ENCODE measurements around the gene SORCS2.

GRCh38 chr4:7444314-7444713, 252.0 kb downstream of the SORCS2 start:
- TF ChIP-seq CTCF (IDR thresholded peaks at IDR 0.05) (no peak), EZH2 (IDR thresholded peaks at IDR 0.05; ENCODE audit: borderline replicate concordance, insufficient read depth, low read depth, low read length, poor library complexity, severe bottlenecking) (no peak)
